Ishikawa (cell line): Measurements from ENCODE around the gene IRX2.

Source experiments
- CREB1 ChIP-seq: IDR thresholded peaks from 2 replicates; pipeline ENCODE4 v1.6.1; 2012; ENCODE audit warnings: low read depth
- FOXM1 ChIP-seq: IDR thresholded peaks from 2 replicates; pipeline ENCODE4 v1.6.1; 2012; ENCODE audit warnings: low read depth, borderline replicate concordance

DNA sequence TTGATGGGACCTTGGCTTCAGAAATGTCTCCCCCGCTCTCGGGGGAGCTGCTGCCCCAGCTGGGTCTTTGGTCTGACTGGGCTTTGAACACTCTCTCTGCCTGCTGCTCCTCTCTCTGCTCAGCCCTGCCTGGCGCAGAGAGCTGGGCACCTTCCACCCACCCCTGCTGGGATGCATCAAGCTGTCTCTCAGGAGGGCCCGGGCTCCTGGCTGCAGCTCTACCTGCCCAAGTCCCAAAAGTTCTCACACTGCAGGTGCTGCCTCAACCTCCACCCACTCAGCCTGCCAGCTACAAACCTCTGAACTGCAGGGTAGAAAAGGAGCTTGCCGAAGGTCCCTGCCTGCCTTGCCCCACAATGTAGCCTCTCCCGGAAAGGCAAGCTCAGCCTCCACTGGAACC, 36.7 kb downstream of the IRX2 start:
- no peak for TF ChIP-seq CREB1
- no peak for TF ChIP-seq FOXM1
